HuH-7.5 (cell line): ENCODE results near the gene LONP2.
"Not testable (repeated sequence)": the region's sequence is repeated elsewhere in the genome, so short reads cannot be mapped to it uniquely, and the experiment has no call there.

Experiments
- DNase-seq: peaks from one replicate; pipeline ENCODE4 v3.0.0; 2011; ENCODE audit warnings: low spot score

Gene LONP2

GRCh38 chr16:48236286-48236685 lies 7.8 kb upstream of the LONP2 start:
- DNase-seq: no peak

- DNase-seq: not testable (repeated sequence)
Measured at GRCh38 chr16:48240147-48240546, 4.0 kb upstream of the LONP2 start.

DNA sequence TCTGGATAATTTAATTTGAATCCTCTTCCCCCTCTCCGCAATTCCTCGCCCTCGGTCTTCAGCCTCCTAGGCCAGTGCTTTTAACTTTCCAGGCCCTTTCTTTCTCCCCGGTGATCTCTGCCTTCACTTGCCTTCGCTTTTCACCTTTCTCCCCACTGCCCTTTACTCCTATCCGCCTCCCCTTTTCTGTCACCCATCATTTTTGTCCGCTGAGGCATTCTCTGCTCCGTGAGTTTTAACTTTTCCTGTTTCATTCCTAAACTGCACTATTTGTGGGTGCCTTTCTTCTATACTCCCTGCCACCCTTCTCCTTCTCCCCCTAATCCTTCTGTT lies 729 bp downstream of the LONP2 start:
- DNase-seq: no peak

DNA sequence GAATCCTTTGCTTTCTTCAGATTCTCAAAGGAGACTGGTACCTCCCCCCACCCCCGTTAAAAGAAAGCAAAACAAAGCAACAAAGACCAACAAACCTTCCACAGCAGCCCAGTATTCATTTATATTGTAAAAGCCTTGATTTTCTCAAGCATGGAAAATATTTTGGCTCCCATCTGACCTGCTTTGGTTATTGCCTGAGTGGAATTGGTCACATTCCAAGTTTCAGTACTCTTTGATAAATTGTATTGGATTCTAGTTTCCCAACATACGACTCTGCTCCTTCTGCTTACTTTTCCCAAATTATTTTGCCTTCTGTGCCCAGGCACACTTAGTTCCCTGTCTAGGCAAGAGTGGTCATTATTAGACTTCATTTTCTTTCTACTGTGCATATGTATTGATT lies 2.0 kb downstream of the LONP2 start:
- DNase-seq: no peak

- DNase-seq: no peak
Measured at GRCh38 chr16:48247311-48247710, 3.2 kb downstream of the LONP2 start, which contains the start of gene ABCC11. ABCC11 (minus strand) TSS chr16:48247539; CDS start chr16:48231921, 15,618 bp downstream.

GRCh38 chr16:48250520-48251278 lies 6.6 kb downstream of the LONP2 start:
- DNase-seq: no peak

GRCh38 chr16:48252013-48252412 lies 7.9 kb downstream of the LONP2 start:
- DNase-seq: no peak

- DNase-seq: no peak
Measured at GRCh38 chr16:48256579-48257177, 12.6 kb downstream of the LONP2 start.

DNA sequence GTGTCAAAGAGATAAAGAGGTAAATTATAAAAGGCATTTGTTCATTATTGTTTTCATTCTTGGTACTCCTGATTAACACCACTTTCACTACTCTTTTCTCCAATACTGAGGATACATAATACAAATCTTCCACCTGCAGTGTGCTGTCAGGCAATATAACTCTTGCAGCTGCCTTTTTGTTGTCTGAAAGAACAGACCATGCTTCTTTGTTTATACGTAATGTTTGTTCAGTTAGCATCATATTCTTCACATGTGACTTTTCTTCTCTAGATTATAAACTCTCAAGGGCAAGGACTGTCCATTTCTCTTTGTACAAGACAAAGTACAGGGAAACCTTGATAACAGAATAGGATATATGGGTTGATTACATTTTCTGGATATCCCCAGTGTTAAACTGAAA lies 17.5 kb downstream of the LONP2 start:
- DNase-seq: no peak

DNA sequence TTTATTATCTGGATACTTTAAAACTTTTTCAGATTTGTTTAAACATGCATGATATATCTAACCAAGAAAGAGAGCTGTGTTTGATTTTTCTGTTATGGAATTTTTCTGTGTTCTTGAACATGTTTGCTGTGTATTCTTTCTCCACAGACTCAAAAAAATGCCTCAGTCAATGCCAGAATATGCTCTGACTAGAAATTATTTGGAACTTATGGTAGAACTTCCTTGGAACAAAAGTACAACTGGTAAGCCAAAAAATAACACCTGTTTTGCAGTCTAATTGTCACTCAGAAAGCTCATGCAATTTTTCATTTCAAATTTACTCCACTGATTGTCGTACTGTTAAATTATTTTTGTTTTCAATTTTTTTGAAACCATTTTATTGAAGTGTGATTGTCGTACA lies 18.5 kb downstream of the LONP2 start:
- no peak for DNase-seq

- no peak for DNase-seq
Measured at GRCh38 chr16:48269011-48269410, 24.9 kb downstream of the LONP2 start.

DNA sequence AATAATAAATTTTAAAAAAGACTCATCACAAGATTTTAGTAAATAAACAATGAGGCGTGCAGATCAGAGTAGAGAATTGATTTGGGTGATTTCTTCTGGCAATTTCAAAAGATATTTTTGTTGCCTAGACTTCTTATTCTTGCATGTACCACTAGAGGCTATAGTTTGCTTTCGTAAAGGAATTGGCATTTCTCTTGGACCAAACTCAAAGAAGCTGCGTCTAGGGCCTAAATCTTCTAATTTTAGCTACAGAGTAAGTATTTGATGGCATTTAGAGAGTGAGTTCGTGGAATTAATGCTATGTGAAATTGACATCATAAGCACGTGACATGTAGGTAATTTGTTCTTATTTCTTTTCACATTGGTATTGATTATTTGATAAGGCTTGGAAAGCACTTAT lies 27.6 kb downstream of the LONP2 start:
- DNase-seq: no peak

GRCh38 chr16:48272837-48273421 lies 28.8 kb downstream of the LONP2 start:
- DNase-seq: no peak

DNA sequence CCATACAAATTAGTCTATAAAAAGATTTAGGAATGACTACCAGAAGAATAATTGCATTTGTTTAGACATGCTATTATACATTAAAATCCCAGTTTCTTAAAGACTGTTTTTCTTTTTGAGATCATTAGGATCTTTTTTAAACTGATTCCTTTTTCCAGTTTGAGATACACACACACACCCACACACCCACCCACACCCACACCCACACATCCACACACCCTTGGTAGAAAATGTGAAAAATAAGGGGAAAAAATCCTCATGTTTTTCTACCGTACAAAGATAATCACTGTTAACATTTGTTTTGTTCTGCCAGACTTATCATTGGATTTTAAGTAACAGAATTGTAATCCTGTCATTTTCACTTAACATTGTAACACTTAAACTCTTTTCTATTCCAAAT lies 30.4 kb downstream of the LONP2 start:
- no peak for DNase-seq

- DNase-seq: no peak
Measured at GRCh38 chr16:48276102-48276501, 32.0 kb downstream of the LONP2 start.

DNA sequence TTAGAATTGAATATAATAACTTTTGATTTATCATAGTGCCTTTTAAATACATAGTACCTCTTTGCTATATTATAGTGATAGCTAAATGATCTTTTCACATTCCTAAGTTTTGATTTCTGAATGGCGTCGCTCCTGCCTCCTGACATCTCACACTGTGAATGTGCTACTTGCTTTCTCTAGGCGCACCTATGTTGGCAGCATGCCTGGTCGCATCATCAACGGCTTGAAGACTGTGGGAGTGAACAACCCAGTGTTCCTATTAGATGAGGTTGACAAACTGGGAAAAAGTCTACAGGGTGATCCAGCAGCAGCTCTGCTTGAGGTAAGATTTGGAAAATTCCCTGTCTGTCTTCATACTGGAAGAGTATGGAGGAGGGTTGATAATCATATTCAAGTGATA lies 33.1 kb downstream of the LONP2 start:
- no peak for DNase-seq

DNA sequence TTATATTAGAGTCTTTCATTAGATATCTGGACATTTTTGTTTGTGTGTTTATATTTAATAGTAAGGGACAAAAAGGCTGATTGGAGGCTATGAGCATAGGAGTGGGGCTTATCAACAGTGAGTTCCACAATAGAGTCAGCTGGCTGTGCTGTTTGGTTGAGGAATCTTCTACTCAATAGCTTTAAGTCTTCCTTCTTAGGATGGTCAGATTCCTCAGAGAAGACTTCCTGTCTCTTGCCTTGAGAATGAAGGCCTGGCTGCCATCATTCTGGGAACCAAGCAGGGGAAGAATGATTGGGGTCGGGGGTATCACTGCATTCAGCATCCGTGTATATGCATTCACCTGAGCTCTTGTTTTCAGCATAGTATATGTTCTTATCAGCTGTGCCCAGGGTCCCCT lies 35.1 kb downstream of the LONP2 start:
- DNase-seq: no peak

DNA sequence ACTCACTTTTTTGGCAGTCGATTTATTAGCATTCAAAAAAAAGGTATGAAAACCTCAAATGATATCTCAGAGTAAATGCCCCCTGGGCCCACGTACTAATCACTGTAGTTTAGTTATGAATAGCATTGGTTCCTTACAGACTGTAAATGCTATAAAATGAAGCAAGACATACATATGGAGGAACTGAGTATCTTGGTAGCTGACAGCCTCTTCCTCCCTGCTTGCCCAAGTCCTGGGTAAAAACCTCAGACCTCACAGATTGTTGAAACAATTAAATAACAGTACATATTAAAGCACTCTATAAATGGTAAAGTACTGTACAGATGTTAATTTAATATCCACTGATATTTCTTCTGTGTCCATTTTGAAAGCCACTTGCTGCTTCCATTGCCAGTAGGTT lies 36.4 kb downstream of the LONP2 start:
- no peak for DNase-seq

DNA sequence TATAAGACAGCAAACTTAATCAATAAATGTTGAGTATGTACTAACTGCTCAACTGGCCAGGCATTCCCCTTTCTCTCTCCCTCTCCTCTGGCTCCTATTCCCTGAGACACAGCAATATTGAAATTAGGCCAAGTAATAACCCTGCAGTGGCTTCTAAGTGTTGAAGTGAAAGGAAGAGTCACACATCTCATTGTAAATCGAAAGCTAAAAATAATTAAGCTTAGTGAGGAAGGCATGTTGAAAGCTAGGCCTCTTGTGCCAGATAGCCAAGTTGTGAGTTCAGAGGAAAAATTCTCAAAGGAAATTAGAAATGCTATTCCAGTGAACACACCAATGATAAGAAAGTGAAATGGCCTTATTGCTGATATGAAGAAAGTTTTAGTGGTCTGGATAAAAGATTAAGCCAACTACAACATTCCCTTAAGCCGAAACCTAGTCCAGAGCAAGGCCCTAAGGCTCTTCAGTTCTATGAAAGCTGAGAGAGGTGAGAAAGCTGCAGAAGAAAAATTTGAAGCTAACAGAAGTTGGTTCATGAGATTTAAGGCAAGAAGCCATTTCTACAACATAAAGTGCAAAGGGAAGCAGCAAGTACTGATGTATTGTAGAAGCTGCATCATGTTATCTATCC lies 38.6 kb downstream of the LONP2 start:
- DNase-seq: no peak

DNA sequence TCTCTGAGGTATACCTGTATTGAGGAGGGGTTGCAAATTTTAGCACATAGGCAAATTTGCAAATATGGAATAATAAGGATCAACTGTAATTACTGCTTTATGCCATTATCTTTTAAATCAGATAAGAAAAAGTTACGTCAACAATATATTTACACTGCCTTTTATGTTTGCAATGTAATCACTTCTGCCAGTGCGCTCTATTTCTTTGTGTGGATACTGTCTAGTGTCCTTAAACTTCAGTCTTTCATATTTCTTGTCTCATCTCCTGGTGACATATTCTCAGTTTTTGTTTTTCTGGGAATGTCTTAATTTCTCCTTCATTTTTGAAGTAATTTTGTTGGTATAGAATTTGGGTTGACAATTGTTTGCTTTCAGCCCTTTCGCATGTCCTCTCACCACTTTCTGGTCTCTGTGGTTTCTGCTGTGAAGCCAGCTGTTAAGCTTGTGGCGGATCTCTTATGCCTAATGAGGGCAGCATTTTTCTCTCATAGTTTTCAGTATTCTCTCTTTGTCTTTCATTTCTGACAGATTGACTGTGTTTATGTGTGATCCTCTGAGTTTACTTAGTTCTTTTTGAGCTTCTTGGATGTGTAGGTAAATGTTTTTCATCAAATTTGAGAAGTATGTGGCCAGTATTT lies 40.8 kb downstream of the LONP2 start:
- no peak for DNase-seq

DNA sequence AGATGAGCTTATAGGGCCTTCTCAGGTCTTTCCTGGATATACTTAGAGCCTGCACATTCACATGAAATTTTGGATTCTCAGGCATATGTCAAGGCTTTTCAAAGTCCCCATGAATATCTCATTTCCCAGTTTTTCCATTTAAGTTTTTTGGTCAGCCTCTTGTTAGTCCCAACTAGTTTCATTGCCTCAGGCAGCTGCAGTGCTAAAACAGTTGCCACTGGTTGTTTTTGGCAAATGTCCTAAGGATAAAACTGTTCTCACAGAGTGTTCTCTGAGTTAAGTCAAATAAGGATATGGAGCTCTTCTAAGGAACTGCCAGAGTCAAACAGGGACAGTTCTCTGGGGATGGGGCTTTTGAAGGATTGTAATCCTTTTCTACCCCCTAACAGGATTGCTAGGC lies 43.1 kb downstream of the LONP2 start:
- DNase-seq: no peak

- DNase-seq: no peak
Measured at GRCh38 chr16:48291303-48291702, 47.2 kb downstream of the LONP2 start.

- DNase-seq: no peak
Measured at GRCh38 chr16:48291754-48292153, 47.7 kb downstream of the LONP2 start.
